ENCODE data around the gene DPP6.

- TF ChIP-seq CTCF (IDR thresholded peaks at IDR 0.05; ENCODE audit: low read depth, low read length) (no peak), MAX (IDR thresholded peaks at IDR 0.05; ENCODE audit: low read depth, low read length) (no peak)
Measured at GRCh38 chr7:154842591-154842990, 790.4 kb downstream of the DPP6 start.
